NB4 (cell line): ENCODE measurements around the gene KLHL11.
"Not testable (repeated sequence)": the region's sequence is repeated elsewhere in the genome, so short reads cannot be mapped to it uniquely, and the experiment has no call there.

Experiments
- DNase-seq: peaks from one replicate; pipeline ENCODE4 v3.0.0; 2010; ENCODE audit warnings: low read depth
- H3K4me3 ChIP-seq: one replicate; pipeline ENCODE4 v1.5.1; 2011; ENCODE audit warnings: mild to moderate bottlenecking, low read depth, low read length, moderate library complexity
- CTCF ChIP-seq: IDR thresholded peaks from one replicate; pipeline ENCODE4 v1.5.1; 2012; ENCODE audit warnings: low read depth, low read length
- MAX ChIP-seq: IDR thresholded peaks from 2 replicates; pipeline ENCODE4 v1.6.1; 2011; ENCODE audit warnings: low read depth, low read length
- MYC ChIP-seq: IDR thresholded peaks from 2 replicates; pipeline ENCODE4 v1.6.1; 2011; ENCODE audit warnings: low read depth, low read length
- POLR2A ChIP-seq: IDR thresholded peaks from 2 replicates; pipeline ENCODE4 v1.6.1; 2011; ENCODE audit warnings: mild to moderate bottlenecking; ENCODE audit not compliant: insufficient read length; ENCODE audit errors: extremely low read depth

The KLHL11 gene

DNA sequence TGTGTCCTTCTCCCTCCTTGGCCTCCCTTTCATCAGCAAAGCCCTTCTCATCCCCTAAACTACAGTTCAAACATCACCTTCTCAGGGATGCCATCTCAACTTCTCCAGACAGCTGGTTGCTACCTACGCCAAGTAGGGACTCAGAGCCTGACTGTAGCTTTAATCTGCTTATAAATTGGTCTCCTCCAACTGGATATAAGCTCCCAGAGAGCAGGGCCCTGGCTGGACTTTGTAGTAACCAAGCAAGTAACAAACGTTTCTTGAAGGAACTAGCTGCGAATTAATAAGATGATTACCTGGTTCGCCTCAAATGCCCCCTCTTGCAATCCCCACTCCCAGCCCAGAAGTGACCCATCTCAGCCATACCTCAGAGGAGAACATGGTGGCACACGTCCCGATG, 17.5 kb upstream of the KLHL11 start:
- DNase-seq: no peak
- H3K4me3 ChIP-seq: no peak overlapping the region
- no peak for TF ChIP-seq POLR2A

- TF ChIP-seq MAX: no peak
- no peak for TF ChIP-seq POLR2A
- TF ChIP-seq CTCF: no peak
- TF ChIP-seq MYC: no peak
- no peak overlapping the region for H3K4me3 ChIP-seq
- DNase-seq: no peak
Observed at GRCh38 chr17:41880130-41880529, 14.9 kb upstream of the KLHL11 start.

- not testable (repeated sequence) for H3K4me3 ChIP-seq, DNase-seq
Observed at GRCh38 chr17:41874293-41874670, 9.1 kb upstream of the KLHL11 start.

DNA sequence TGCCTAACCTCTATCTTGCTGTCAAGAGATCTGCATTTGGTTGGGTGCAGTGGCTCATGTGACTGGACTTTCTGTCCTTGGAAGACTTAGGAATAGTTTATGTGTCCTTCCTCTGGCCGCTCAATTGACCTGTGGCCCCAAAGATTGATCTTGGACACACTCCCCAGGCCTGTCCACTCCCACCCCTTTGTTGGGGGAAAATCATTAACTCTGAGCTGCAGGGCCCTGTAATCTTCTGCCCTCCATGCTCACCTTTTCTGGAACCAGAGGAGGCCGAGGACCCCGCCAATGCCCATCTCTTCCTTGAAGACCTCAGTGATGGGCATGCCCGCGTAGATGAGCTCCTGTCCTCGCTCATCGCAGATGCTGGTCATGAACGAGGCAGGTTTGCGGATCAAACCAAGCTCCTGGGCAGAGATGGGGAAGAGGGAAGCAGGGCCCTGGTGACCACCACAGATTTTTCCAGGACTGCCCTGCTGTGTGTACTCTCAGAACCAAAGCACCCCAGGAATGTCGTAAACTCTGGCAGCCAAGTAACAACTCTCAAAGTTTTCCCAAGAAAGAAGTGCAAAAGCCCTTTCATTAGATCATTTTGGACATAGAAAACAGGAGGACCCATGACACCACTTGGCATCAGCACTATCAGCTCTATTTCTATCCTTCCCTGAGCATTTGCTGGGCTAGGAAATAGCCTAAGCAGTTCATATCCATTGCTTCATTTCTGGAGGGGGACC, 8.5 kb upstream of the KLHL11 start:
- no peak overlapping the region for H3K4me3 ChIP-seq
- no peak for TF ChIP-seq MYC
- no peak for TF ChIP-seq MAX
- TF ChIP-seq POLR2A: no peak
- TF ChIP-seq CTCF: no peak
- DNase-seq: no peak

DNA sequence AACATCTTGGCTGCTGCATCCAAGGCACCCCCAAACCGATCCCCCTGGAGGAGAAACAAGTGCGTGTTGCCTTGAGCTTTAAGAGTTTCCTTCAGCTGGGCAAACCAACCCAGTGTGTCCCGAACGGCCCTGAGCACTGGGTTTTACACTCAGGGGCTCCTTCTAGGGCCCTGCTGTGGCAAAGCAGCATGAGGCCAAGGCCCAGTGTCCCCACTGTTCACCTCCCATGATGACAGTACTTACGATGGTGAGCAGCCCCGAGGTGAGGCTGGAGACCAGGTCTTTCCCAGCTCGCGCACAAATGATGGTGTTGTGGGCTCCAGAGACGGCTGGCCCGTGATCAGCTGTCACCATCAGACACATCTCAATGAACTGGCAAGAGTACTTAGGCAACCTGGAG, 6.6 kb upstream of the KLHL11 start:
- no peak for DNase-seq
- TF ChIP-seq POLR2A: no peak
- TF ChIP-seq CTCF: no peak
- TF ChIP-seq MAX: no peak
- TF ChIP-seq MYC: no peak
- no peak overlapping the region for H3K4me3 ChIP-seq

DNA sequence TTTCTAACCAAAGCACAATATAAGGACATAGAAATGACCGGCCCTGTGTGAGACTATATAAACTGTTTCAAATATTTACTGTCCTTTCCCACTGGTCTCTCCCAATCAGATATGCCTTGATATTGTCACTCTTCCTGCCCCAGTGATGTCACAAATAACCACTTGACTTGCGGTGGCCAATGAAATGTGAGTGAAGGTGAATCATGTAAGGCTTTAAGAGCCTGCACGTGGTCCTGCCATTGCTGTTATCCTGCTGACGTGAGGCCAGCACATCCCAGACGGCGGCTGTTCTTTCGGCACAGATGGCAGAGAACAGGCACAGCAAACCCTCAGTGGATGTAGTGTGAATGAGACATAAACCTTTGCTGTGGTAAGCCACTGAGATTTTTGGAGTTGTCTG, 5.4 kb upstream of the KLHL11 start:
- DNase-seq: no peak
- H3K4me3 ChIP-seq: no peak overlapping the region
- no peak for TF ChIP-seq MYC
- no peak for TF ChIP-seq MAX
- TF ChIP-seq POLR2A: no peak

DNA sequence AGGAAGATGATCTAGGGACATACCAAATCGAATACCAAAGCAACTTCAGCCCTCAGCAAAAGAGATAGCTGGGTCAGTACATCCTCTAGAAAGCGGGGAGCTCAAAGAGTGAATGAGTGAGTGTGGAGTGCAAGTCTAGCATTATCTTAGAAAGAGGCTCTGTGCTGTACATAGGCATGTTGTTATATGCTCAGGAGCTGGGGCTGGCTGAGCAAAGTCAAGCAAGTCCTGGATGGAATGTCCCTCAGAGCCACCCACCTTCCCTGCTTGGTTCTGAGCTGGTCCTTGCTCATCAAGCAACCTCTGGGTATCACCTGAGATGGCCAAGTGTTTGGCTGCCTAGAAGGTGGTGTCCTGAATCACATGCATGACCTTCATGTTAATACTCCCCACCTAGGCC, 4.9 kb upstream of the KLHL11 start:
- DNase-seq: no peak

More for the DNA sequence above, 4.9 kb upstream of the KLHL11 start:
- no peak for TF ChIP-seq POLR2A
- no peak for TF ChIP-seq MAX
- TF ChIP-seq MYC: no peak
- no peak for TF ChIP-seq CTCF
- no peak overlapping the region for H3K4me3 ChIP-seq
